Endothelial cell of umbilical vein (primary cell): Measurements from ENCODE around the gene DNAH3. TPM values are rescaled to one million over a fixed set of nuclear protein-coding genes. Genes with fewer than 3 reads are reported as not detected.

Experiments
- BruUV-seq: library from RNA; stranded (reverse); fragments of 400-500 nt; replicated peaks from 2 replicates; lab custom pipeline; 2021; lab: Mats Ljungman, UMichigan
- CTCF ChIA-PET: fragments of 300-600, 350-600 bp; sonication (Branson Sonifier 250); formaldehyde crosslinking; loops from one replicate; lab custom pipeline; 2021; ENCODE audit warnings: antibody characterized with exemption, inconsistent platforms; lab: Charles Lee
- POLR2A ChIA-PET: fragments of 300-600, 350-600 bp; sonication (Branson Sonifier 250); formaldehyde crosslinking; loops from one replicate; lab custom pipeline; 2021; ENCODE audit warnings: antibody characterized with exemption, inconsistent platforms; lab: Charles Lee
- DNase-seq: peaks from one replicate; pipeline ENCODE4 v3.0.0-alpha.2; 2011; ENCODE audit warnings: low read depth, low spot score
- FAIRE-seq: peaks from 2 replicates; lab custom pipeline; 2011; peaks lifted over from hg19 to GRCh38; lab: Jason Lieb, UNC
- H2AFZ ChIP-seq: 2 replicates; pipeline ENCODE4 v1.6.0; 2012; ENCODE audit warnings: low read depth, low read length, control low read depth, inconsistent platforms
- H3K27ac ChIP-seq: 2 replicates; pipeline ENCODE4 v1.5.1; 2011; ENCODE audit warnings: low read depth, mild to moderate bottlenecking, control low read depth, low read length, moderate library complexity; ENCODE audit not compliant: insufficient read depth
- H3K27me3 ChIP-seq, 2 experiments: 2 replicates each; pipeline versions ENCODE4 v1.6.0 to v1.6.1; 2011; ENCODE audit warnings: low read length in 2 of 2, mixed read lengths in 1 of 2; ENCODE audit not compliant: control insufficient read depth in 2 of 2, insufficient read depth in 2 of 2
- H3K36me3 ChIP-seq, 2 experiments: 2 replicates in 1 of 2; 3 replicates in 1 of 2; pipeline ENCODE4 v1.5.1; 2011; ENCODE audit warnings: low read length in 2 of 2, mild to moderate bottlenecking in 1 of 2, moderate library complexity in 1 of 2; ENCODE audit not compliant: control insufficient read depth in 2 of 2, insufficient read depth in 2 of 2; ENCODE audit errors: extremely low read depth in 1 of 2
- H3K4me1 ChIP-seq: 3 replicates; pipeline ENCODE4 v1.5.1; 2011; ENCODE audit warnings: mild to moderate bottlenecking, low read length; ENCODE audit not compliant: control insufficient read depth, insufficient read depth; ENCODE audit errors: extremely low read depth
- H3K4me2 ChIP-seq: 2 replicates; pipeline ENCODE4 v1.6.1; 2011; ENCODE audit warnings: low read length, control low read depth, mixed read lengths; ENCODE audit not compliant: insufficient read depth
- H3K4me3 ChIP-seq, 3 experiments: fragments of 200-600 bp in 1 of 3; sonication (generic), shearing (Covaris generic) in 1 of 3; replicated peaks in 1 of 3; 2 replicates each; pipeline ENCODE4 v1.5.1; 2011 to 2016; ENCODE audit warnings: control low read depth in 3 of 3, low read length in 3 of 3, mild to moderate bottlenecking in 2 of 3, inconsistent platforms in 1 of 3, low read depth in 1 of 3, moderate library complexity in 1 of 3; ENCODE audit not compliant: insufficient read depth in 1 of 3
- H3K79me2 ChIP-seq: 2 replicates; pipeline ENCODE4 v1.6.0; 2012; ENCODE audit warnings: low read length, inconsistent platforms; ENCODE audit not compliant: control insufficient read depth, insufficient read depth
- H3K9ac ChIP-seq: replicated peaks from 2 replicates; pipeline ENCODE3; 2011; ENCODE audit warnings: low read length, control low read depth; ENCODE audit not compliant: insufficient read depth; ENCODE audit errors: extremely low read depth
- H3K9me1 ChIP-seq: replicated peaks from 3 replicates; pipeline ENCODE4 v1.6.0; 2011; ENCODE audit warnings: mild to moderate bottlenecking, low read length; ENCODE audit not compliant: control insufficient read depth, insufficient read depth; ENCODE audit errors: extremely low read depth
- H3K9me3 ChIP-seq: replicated peaks from 2 replicates; pipeline ENCODE4 v1.5.1; 2012; ENCODE audit warnings: low read length, inconsistent platforms; ENCODE audit not compliant: control insufficient read depth, insufficient read depth
- H4K20me1 ChIP-seq: replicated peaks from 2 replicates; pipeline ENCODE3; 2011; ENCODE audit warnings: mild to moderate bottlenecking, low read length; ENCODE audit not compliant: control insufficient read depth, insufficient read depth; ENCODE audit errors: extremely low read depth
- CTCF ChIP-seq, 2 donors: IDR thresholded peaks; 1 replicate in 1 of 2; 2 replicates in 1 of 2; pipeline ENCODE4 v1.5.1; 2011; ENCODE audit warnings: low read length in 2 of 2, mild to moderate bottlenecking in 2 of 2, moderate library complexity in 2 of 2, control low read depth in 1 of 2, inconsistent platforms in 1 of 2, low read depth in 1 of 2; ENCODE audit not compliant: insufficient read depth in 1 of 2; ENCODE audit errors: extremely low read depth in 1 of 2
- EZH2 ChIP-seq: IDR thresholded peaks from 2 replicates; pipeline ENCODE4 v1.6.1; 2012; ENCODE audit warnings: borderline replicate concordance, low read depth, mild to moderate bottlenecking, moderate library complexity, low read length, inconsistent platforms; ENCODE audit not compliant: severe bottlenecking
- FOS ChIP-seq: IDR thresholded peaks from 2 replicates; pipeline ENCODE4 v1.6.1; 2011; ENCODE audit warnings: mild to moderate bottlenecking, low read length, moderate library complexity, borderline replicate concordance; ENCODE audit not compliant: insufficient read depth
- GATA2 ChIP-seq: IDR thresholded peaks from 2 replicates; pipeline ENCODE4 v1.7.0; 2011; ENCODE audit warnings: low read depth, mild to moderate bottlenecking, moderate library complexity, mixed read lengths, low read length; ENCODE audit not compliant: insufficient read length, insufficient read depth
- JUN ChIP-seq: IDR thresholded peaks from 2 replicates; pipeline ENCODE4 v1.6.1; 2011; ENCODE audit warnings: borderline replicate concordance, low read depth; ENCODE audit not compliant: insufficient read length, insufficient read depth
- MAX ChIP-seq: IDR thresholded peaks from 2 replicates; pipeline ENCODE4 v1.6.1; 2011; ENCODE audit not compliant: insufficient read depth, insufficient read length
- MYC ChIP-seq: IDR thresholded peaks from one replicate; pipeline ENCODE4 v1.6.1; 2011; ENCODE audit warnings: mild to moderate bottlenecking, low read depth, low read length
- POLR2A ChIP-seq: IDR thresholded peaks from 2 replicates; pipeline ENCODE4 v1.6.1; 2012; ENCODE audit warnings: low read depth, mild to moderate bottlenecking, control low read depth, low read length
- POLR2AphosphoS5 ChIP-seq: IDR thresholded peaks from 2 replicates; pipeline ENCODE4 v1.6.1; 2012; ENCODE audit warnings: low read depth, mild to moderate bottlenecking, control low read depth, low read length, moderate library complexity; ENCODE audit not compliant: insufficient read depth
- dilution Hi-C: fragments of 300-500 bp; cut with MboI; formaldehyde crosslinking; loops from one replicate; pipeline ENCODE4 v1.15.0; 2019; ENCODE audit warnings: low sequenced_read_pairs; ENCODE audit not compliant: extremely low pct_ligation_motif_present
- intact Hi-C: fragments of 100-400 bp; cut with micrococcal nuclease; formaldehyde crosslinking; loops from one replicate; pipeline ENCODE4 v1.10.0; 2022
- polyA plus RNA-seq, 4 experiments: library from polyadenylated mRNA; depleted of rRNA in 3 of 4; stranded (reverse) in 3 of 4; unstranded in 1 of 4; fragments of >200 nt; gene quantifications; 2 replicates each; pipeline versions ENCODE4 v1.2.1 to v1.2.3, GENCODE V29; 2011 to 2012; ENCODE audit warnings: missing spikeins in 1 of 4
- total RNA-seq: library from RNA; stranded (reverse); gene quantifications from 2 replicates; pipeline ENCODE4 v1.2.3, GENCODE V29; 2021

Gene DNAH3
- total and polyA plus RNA-seq, 2 donors (not counting 3 experiments of a cell fraction or from before 2014, with no cell fraction given), result not detected

- Histone ChIP-seq H3K4me2 (no peak overlapping the region), H3K4me1 (no peaks in the 10 kb centered on the region), H3K9ac (no peak overlapping the region), H3K4me3 (no peak overlapping the region), H3K9me1 (no peaks in the 10 kb centered on the region), H3K36me3 (no peaks in the 10 kb centered on the region), H3K79me2 (no peaks in the 10 kb centered on the region), H3K27ac (no peak overlapping the region), H4K20me1 (no peaks in the 10 kb centered on the region), H2AFZ (no peak overlapping the region), H3K9me3 (no peaks in the 10 kb centered on the region), H3K27me3 (no peaks in the 10 kb centered on the region)
- BruUV-seq, result no TSS peak
- dilution Hi-C loops, result no loop called here
- FAIRE-seq (no peak), DNase-seq (no peak)
- no peak for TF ChIP-seq CTCF (IDR thresholded peaks at IDR 0.05; ENCODE audit: extremely low read depth in 1 of 2, insufficient read depth in 1 of 2, low read depth in 1 of 2, low read length in 2 of 2)
- no peak for TF ChIP-seq POLR2AphosphoS5
- TF ChIP-seq POLR2A, result no peak
- no peak for TF ChIP-seq MAX
- TF ChIP-seq FOS, result no peak
- TF ChIP-seq GATA2, result no peak
- no peak for TF ChIP-seq EZH2
- no peak for TF ChIP-seq MYC
- no peak for TF ChIP-seq JUN
- ChIA-PET POLR2A (no interaction called here), CTCF (no interaction called here)
- intact Hi-C loops, result no loop called here
These were observed 211.0 kb downstream of the DNAH3 start for GRCh38 chr16:20939611-20940010.
